AG09319 (cell line): ENCODE data around the gene GRIK3.

ENCODE experiments used
- DNase-seq: peaks from one replicate; pipeline ENCODE4 v3.0.0-alpha.2; 2010; ENCODE audit warnings: low read depth; ENCODE audit errors: extremely low read depth
- TF ChIP-seq, protein P1 (sequence below): IDR thresholded peaks from 2 replicates; pipeline ENCODE4 v1.5.1; 2011; ENCODE audit warnings: low read depth, mild to moderate bottlenecking, inconsistent platforms, low read length, moderate library complexity

The GRIK3 gene

DNA sequence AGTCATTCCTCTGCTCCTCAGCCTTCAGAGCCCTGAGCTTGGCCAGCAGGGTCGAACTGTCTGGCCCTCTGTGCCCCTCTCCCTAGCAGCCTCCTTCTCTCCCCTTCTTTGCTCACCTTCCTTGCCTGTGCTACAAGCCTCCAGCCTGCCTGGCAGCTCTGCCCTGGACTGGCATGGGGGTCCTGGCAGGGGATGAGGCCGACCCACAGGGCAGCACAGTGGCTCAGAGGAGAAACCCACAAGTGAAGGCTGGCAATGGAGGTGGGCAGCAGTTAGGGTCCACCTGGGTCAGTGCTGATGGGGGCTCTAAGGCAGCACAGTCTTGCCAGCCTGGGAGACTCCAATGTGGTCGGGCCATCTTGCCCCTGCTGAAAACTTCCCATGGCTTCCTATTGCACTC is 274.2 kb downstream of the GRIK3 start:
- no peak for DNase-seq
- TF ChIP-seq, protein P1, sequence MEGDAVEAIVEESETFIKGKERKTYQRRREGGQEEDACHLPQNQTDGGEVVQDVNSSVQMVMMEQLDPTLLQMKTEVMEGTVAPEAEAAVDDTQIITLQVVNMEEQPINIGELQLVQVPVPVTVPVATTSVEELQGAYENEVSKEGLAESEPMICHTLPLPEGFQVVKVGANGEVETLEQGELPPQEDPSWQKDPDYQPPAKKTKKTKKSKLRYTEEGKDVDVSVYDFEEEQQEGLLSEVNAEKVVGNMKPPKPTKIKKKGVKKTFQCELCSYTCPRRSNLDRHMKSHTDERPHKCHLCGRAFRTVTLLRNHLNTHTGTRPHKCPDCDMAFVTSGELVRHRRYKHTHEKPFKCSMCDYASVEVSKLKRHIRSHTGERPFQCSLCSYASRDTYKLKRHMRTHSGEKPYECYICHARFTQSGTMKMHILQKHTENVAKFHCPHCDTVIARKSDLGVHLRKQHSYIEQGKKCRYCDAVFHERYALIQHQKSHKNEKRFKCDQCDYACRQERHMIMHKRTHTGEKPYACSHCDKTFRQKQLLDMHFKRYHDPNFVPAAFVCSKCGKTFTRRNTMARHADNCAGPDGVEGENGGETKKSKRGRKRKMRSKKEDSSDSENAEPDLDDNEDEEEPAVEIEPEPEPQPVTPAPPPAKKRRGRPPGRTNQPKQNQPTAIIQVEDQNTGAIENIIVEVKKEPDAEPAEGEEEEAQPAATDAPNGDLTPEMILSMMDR, result no peak

DNA sequence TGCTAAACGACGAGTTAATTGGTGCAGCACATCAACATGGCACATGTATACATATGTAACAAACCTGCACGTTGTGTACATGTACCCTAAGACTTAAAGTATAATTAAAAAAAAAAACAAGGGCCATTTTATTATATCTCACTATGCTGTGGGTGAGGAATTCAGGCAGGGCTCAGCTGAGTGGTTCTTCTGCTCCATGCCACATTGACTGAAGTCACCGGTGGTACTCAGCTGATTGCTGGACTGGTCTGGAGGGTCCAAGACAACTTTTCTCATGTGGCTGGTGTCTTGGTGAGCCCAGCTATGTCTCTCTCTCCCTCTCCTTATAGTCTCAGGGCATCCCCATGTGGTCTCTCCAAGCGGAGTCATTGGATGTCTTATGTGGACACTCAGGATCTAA is 275.0 kb downstream of the GRIK3 start:
- no peak for DNase-seq
- TF ChIP-seq, protein P1, result no peak

DNA sequence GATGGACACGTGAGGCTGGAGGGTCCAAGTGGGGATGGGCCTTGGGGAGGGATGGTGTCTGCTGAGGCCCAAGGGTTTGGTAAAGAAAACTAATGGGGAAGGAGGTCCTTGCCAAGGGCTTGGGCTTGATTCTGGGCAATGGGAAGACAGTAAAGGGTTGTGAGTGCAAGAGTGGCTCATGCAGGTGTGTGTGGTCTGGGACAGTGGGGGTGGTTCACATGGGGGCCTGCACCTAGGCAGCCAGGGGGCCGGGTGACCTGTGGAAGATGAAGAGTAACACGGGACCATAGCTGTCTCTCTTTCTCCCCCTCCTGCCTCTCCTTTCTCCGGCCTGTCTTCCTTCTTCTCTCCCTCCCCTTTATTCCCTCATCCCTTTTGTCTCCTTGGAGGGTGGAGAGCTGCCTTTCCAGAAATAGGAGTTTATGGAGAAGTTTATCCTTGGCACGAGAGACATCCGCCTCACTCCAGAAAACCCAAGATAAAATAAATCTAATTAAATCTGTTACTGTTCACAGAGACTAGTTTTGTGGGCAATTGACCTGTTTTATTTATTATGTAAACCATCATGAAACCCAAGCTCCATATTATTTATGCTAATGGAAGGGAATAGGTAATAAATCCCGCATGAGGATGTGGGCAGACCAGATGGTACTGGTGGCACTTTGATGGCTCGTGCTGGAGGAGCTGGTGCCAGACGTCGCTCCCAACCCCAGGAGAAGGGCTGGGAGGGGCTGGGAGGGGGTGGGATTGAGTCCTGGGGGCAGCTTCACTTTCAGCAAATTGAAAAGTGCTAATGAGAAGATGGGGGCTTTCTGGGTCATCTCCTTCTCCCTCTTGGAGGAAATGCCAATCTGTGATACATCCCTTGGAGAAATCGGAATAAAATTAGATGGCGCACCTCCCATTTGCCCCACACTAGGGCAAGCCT is 278.7 kb downstream of the GRIK3 start:
- no peak for DNase-seq
- TF ChIP-seq, protein P1, result no peak

DNA sequence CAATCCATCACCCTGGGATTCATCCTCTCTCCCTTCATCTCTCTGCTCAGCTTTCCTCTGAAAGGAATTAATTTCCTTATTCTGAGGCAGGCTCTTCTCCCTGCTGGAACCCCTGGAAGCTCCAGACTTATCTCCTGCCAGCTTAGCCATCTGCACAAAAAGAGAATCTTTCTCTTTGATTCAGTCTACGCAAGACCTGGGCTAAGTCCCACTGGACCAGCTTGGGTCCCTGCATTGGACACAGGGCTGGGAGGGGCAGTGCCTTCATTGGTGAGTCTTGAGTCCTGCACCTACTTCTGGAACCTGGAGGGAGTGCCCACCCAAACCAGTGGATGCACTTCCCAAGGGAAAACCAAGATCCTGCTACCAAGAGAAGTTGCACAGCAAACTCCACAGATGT is 279.9 kb downstream of the GRIK3 start:
- DNase-seq, result no peak
- TF ChIP-seq, protein P1, result no peak

DNA sequence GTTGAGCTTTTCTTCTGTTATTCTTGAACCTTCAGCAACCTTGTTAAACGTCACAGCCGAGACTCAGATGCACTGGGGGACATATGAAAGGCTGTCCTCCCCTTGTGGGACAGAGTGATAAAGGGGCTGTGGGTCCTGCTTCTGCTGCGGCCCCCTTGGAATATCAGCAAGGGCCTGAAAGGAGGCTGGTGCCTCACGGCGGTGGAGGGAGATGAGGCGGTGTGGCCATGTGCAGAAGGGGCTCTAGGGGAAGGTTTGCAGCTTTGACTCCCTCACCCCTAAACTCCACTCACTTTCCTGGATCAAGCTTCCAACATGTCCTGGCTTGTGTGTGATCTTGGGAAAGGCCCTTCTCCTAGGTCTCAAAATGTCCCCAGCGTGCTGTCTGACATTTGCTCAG is 280.9 kb downstream of the GRIK3 start:
- TF ChIP-seq, protein P1, result no peak
- DNase-seq, result no peak

DNA sequence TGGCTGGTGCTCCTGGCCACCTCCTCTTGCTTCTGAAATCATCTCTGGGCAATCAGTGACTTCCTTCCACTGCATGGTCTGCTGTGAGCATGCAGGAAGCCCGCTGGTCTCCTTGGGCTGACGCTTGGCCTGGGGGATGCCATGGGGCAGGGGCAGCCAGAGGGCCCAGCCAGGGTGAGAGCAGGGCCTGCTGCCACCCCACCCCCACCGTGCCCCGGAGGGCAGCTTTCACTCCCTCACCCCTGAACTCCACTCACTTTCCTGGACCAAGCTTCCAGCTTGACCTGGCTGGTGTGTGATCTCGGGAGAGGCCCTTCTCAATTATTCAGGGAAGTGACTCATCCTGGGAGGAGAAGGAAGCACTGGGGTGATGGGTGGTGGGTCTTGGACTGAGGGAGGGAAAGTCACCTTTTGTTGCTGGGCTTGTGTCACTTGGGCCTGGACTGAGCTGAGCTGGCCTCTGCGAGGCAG is 281.4 kb downstream of the GRIK3 start:
- no peak for DNase-seq
- TF ChIP-seq, protein P1, result no peak

DNA sequence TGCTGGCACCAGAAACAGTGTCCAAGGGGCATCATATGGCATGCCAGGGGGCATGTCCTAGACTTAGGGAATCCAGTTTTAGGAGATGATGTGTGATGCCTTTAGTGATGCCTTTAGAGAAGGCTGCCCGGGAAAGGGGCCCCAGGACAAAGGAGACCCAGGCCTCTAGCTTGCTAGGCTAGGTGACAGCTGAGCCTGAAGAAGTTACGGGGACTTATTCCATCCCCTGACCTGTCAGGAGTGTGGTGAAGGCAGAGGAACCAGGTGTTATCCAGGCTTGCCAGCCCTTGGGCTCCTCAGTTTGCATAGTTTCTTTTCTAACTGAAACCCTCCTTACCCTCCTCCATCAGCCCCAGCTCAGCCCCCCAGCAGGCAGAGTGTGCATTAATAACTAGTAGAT is 281.9 kb downstream of the GRIK3 start:
- DNase-seq, result no peak
- TF ChIP-seq, protein P1, result no peak
